ENCODE results near the gene BRF1. TPM values are rescaled to one million over a fixed set of nuclear protein-coding genes. Genes with fewer than 3 reads are reported as not detected.

Gene BRF1
- total and polyA plus RNA-seq, 2 of the 8 experiments (the other 6 are each of a cell fraction or from before 2014, with no cell fraction given), result 7.7 to 18.3 TPM

GRCh38 chr14:105273062-105273461, 27.7 kb downstream of the BRF1 start:
- no peak overlapping the region for H3K9ac ChIP-seq (replicated peaks in 1 of 4; ENCODE audit: extremely low read depth in 1 of 4, low read depth in 3 of 4, low read length in 3 of 4)
- 82% methylated on average over 12 of the region's 12 CpGs; no CpG with 5 or more reads in 1 of the 2 experiments for WGBS, 2 experiments (ENCODE audit: extremely low coverage in 1 of 2, insufficient coverage in 1 of 2, insufficient read length in 1 of 2, insufficient replicate concordance in 2 of 2, low coverage in 1 of 2, low lambda C conversion rate in 2 of 2, missing lambda C conversion rate in 1 of 2)
- FAIRE-seq, result no peak

More at GRCh38 chr14:105273062-105273461, 27.7 kb downstream of the BRF1 start:
- no peaks in the 10 kb centered on the region for H3K4me1 ChIP-seq (replicated peaks in 1 of 4; ENCODE audit: control insufficient read depth in 3 of 4, insufficient read depth in 4 of 4, low read length in 3 of 4)
- no peak overlapping the region for H3K27ac ChIP-seq (ENCODE audit: low read depth, low read length)
- no peak overlapping the region for H2BK5ac ChIP-seq (ENCODE audit: low read depth, low read length)
- H2BK20ac ChIP-seq (ENCODE audit: low read length), result no peak overlapping the region
- no peak overlapping the region for H2BK120ac ChIP-seq (replicated peaks; ENCODE audit: low read depth, low read length)
- DNase-seq (ENCODE audit: low read depth in 1 of 2, low spot score in 2 of 2), result no peak
- H3K23ac ChIP-seq (ENCODE audit: insufficient read length), result no peak overlapping the region
- H3K79me2 ChIP-seq (ENCODE audit: control insufficient read depth in 1 of 2, insufficient read depth in 2 of 2, low read length in 2 of 2), result peaks cover 0 to 2% of the 10 kb centered on the region in 2 experiments; a peak in 1 of 4 replicates
- H4K20me1 ChIP-seq (replicated peaks in 1 of 2; ENCODE audit: control insufficient read depth in 1 of 2, insufficient read depth in 2 of 2, low read length in 2 of 2), result peaks cover 2 to 8% of the 10 kb centered on the region in 2 experiments
- no peak overlapping the region for H3K18ac ChIP-seq (ENCODE audit: extremely low read depth, low read length)
- H3K4me3 ChIP-seq (ENCODE audit: extremely low read depth in 1 of 4, insufficient read depth in 2 of 4, low read depth in 3 of 4, low read length in 4 of 4), result no peak overlapping the region
- CTCF ChIA-PET (ENCODE audit: partially characterized antibody), result interaction anchor here (0.8 to 1.2 kb wide), 6 partner anchors 10 to 59 kb away, joined by 3 to 4 read pairs (median 3); no protein-coding TSS in a partner anchor
- no peak overlapping the region for H3K4ac ChIP-seq (replicated peaks; ENCODE audit: insufficient read length, low read depth, low read length)
- H2AK5ac ChIP-seq (ENCODE audit: low read depth, low read length), result no peak overlapping the region
- TF ChIP-seq CREB1 (IDR thresholded peaks at IDR 0.05) (no peak), CHD2 (IDR thresholded peaks at IDR 0.05; ENCODE audit: low read length) (no peak), TAF7 (optimal IDR thresholded peaks at IDR 0.05; ENCODE audit: borderline replicate concordance, low read depth, low read length) (no peak), NANOG (IDR thresholded peaks at IDR 0.05; ENCODE audit: insufficient read depth, low read depth, low read length, poor library complexity, severe bottlenecking) (no peak), KDM4A (IDR thresholded peaks at IDR 0.05; ENCODE audit: low read depth, low read length, severe bottlenecking) (no peak), YY1 (IDR thresholded peaks at IDR 0.05; ENCODE audit: low read depth, low read length) (no peak), E2F6 (IDR thresholded peaks at IDR 0.05) (no peak), TBP (IDR thresholded peaks at IDR 0.05; ENCODE audit: low read depth, low read length) (no peak), NRF1 (IDR thresholded peaks at IDR 0.05; ENCODE audit: low read depth, low read length) (no peak), BCL11A (IDR thresholded peaks at IDR 0.05; ENCODE audit: low read depth in 2 of 2, low read length in 2 of 2) (no peak), TAF1 (IDR thresholded peaks at IDR 0.05; ENCODE audit: low read depth, low read length) (no peak), CEBPB (IDR thresholded peaks at IDR 0.05; ENCODE audit: low read depth, low read length) (no peak)
- H3K9me3 ChIP-seq (ENCODE audit: insufficient read depth in 2 of 2, low read depth in 1 of 2, low read length in 1 of 2), result no peaks in the 10 kb centered on the region
- no peak overlapping the region for H4K5ac ChIP-seq (ENCODE audit: insufficient read length, low read depth, low read length)
- no peak overlapping the region for H3K4me2 ChIP-seq (ENCODE audit: insufficient read depth in 1 of 2, low read depth in 2 of 2, low read length in 2 of 2)
- no peaks in the 10 kb centered on the region for H3K23me2 ChIP-seq (ENCODE audit: low read depth, low read length)
- H3K79me1 ChIP-seq (ENCODE audit: low read depth, low read length), result peaks cover 2% of the 10 kb centered on the region; the same call in 1 of the 2 replicates
- H3K56ac ChIP-seq (replicated peaks; ENCODE audit: insufficient read length, low read depth, low read length), result no peak overlapping the region
- no peak overlapping the region for H2BK12ac ChIP-seq (ENCODE audit: low read depth, low read length)
- POLR2A ChIA-PET (ENCODE audit: partially characterized antibody), result no interaction called here
- no peak overlapping the region for H3K14ac ChIP-seq (ENCODE audit: insufficient read length)
- no peak overlapping the region for H2AFZ ChIP-seq (ENCODE audit: low read length)
- no peak overlapping the region for H4K8ac ChIP-seq (ENCODE audit: extremely low read depth, insufficient read depth, low read length)
- no peak overlapping the region for H2BK15ac ChIP-seq (ENCODE audit: low read length)
- H3K27me3 ChIP-seq (replicated peaks in 1 of 4; ENCODE audit: control insufficient read depth in 3 of 4, extremely low read depth in 1 of 4, insufficient read depth in 3 of 4, low read length in 3 of 4), result no peaks in the 10 kb centered on the region
- H3K36me3 ChIP-seq (ENCODE audit: control insufficient read depth in 2 of 4, insufficient read depth in 4 of 4, low read length in 3 of 4), result no peaks in the 10 kb centered on the region; a peak in 1 of 8 replicates
- H4K91ac ChIP-seq (replicated peaks; ENCODE audit: insufficient read length, low read length), result no peak overlapping the region
